ENCODE data around the gene ERGIC1.

DNA sequence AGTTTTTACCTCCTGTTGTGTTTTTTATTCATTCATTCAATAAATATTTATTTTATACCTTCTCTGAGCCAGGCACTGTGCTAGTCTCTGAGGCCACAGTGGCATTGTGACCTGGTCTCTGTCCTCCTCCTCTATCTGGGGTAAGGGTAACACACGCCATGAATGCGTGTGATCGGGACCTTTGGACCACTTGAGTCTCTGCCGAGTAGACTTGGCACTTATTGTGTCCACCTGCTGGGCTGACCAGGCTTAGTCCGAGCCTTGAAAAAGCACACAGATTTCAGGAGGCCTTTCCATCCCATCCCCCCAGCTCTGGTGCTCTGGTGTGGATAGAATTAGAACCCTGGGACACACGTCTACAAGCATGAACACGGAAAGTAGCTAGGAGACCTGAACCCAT is 58.7 kb downstream of the ERGIC1 start:
- TF ChIP-seq, protein P1, sequence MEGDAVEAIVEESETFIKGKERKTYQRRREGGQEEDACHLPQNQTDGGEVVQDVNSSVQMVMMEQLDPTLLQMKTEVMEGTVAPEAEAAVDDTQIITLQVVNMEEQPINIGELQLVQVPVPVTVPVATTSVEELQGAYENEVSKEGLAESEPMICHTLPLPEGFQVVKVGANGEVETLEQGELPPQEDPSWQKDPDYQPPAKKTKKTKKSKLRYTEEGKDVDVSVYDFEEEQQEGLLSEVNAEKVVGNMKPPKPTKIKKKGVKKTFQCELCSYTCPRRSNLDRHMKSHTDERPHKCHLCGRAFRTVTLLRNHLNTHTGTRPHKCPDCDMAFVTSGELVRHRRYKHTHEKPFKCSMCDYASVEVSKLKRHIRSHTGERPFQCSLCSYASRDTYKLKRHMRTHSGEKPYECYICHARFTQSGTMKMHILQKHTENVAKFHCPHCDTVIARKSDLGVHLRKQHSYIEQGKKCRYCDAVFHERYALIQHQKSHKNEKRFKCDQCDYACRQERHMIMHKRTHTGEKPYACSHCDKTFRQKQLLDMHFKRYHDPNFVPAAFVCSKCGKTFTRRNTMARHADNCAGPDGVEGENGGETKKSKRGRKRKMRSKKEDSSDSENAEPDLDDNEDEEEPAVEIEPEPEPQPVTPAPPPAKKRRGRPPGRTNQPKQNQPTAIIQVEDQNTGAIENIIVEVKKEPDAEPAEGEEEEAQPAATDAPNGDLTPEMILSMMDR (IDR thresholded peaks at IDR 0.05): no peak
- TF ChIP-seq POLR2A (IDR thresholded peaks at IDR 0.05) (no peak), EP300 (IDR thresholded peaks at IDR 0.05) (peak; percentile 56), POLR2AphosphoS5 (IDR thresholded peaks at IDR 0.05) (peak in 2 of 3 donors; percentile 7 to 84)

Data from stomach (tissue), 4 donors.